ENCODE measurements around the gene PCNX1.
"Not testable (repeated sequence)": the region's sequence is repeated elsewhere in the genome, so short reads cannot be mapped to it uniquely, and the experiment has no call there.

The PCNX1 gene

DNA sequence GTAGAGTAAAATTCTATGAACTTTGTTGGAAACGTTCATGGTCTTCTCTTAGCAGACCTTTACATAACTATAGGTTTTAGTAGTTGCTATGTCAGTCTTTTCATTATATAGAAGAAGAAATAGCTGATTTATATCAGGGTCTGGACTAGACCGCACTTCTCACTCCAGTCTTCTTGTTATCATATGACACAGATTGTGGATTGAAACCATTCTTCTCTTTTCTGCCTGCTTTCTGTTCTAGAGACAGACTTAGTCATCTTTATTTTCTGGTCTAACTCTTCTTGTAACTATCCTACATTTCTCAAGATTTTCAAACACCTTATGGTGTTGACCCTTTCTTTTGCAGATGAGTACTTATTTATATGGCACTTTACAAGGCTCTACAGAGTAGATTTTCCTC is 55.7 kb downstream of the PCNX1 start:
- DNase-seq (ENCODE audit: low spot score) = no peak

DNA sequence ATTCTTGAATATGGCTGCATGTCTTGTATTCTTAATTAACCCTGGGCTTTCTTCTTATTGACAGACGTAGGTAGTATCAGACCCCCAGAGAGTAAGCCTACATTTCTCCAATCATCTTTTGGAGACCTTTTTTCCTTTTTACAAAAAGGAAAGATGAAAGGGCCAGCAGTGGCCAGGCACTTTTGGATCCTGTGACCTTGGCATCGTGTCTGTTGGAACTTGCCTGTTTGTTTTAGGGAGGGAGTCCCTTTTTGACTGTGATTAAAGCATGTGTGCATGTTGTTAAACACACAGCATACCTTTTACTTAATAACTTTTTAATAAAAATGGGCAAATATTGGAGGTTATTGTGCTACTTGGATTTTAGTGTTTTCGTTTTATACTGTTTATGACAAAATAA is 57.2 kb downstream of the PCNX1 start:
- DNase-seq (ENCODE audit: low spot score) = no peak

DNA sequence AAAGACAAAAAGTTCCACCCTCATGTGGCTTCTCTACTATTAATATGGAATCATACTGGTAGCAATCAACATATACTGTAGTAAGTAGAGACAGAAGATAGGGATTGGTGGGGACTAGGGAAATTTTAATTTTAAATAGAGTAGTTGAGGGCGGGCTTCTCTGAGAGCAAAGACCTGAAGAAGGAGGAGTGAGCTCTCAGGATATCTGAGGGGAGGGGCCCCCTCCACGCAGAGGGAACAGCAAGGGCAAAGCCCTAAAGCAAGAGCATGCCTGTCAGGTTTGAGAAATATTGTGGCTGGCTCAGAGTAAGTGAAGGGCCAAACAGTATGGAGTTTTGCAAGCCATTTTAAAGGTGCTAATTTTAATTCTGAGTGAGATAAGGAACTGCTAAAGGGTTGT is 64.3 kb downstream of the PCNX1 start:
- DNase-seq (ENCODE audit: low spot score) = no peak

DNA sequence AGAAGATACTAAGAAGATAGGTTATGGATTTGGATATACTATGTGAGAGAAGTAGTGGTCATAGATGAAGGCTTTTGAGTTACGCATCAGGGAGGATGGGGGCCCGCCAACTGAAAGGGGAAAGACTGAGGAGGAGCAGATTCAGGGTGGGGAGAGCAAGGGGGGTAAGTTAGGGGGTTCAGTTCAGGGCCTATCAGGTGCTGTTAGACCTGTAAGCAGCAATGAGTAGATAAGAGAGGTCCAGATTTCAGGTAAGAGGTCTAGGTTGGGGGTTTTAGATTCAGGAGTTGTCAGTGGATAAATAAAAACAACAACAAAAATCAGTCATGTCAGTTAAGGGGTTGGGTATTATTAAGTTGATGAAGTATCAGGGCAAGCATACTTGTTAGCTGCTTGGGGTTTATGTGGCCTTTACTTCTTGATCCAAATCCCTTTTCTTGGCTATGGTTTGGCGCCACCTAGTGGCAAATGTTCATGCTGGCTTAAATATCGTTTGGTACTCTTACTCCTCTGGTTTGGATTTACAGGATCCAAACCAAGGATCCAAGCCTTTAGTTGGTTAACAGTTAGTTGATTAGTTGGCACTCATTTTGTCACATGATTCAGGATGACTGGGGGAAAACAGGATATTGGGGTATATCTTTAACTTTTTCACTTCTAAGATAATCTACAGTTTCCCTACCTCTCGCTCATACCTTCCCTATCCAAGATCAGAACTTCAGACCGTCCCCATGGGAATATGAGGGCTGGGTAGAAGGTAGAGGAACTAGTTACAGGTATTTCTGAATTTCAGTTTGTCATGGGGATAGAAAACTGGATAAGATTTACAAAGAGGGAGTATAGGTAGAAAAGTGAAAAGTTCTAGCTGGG is 65.1 kb downstream of the PCNX1 start:
- no peak for DNase-seq (ENCODE audit: low spot score)

DNA sequence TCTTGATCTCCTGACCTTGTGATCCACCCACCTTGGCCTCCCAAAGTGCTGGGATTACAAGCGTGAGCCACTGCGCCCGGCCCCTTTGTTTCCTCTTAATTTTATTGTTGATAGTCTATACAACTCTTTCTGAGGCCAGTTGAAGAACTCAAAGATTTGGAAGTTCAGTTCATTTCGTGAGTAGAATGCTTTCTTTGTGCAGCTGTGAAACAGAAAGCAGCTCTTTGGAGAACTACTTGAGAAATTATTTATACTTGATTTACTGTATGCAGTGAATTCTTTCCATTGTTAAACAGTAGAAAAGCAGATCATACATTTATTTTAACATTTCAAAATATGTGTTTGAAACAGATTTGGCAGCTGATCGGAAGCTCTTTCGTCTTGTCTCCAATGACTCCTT is 69.3 kb downstream of the PCNX1 start:
- no peak for DNase-seq (ENCODE audit: low spot score)

DNA sequence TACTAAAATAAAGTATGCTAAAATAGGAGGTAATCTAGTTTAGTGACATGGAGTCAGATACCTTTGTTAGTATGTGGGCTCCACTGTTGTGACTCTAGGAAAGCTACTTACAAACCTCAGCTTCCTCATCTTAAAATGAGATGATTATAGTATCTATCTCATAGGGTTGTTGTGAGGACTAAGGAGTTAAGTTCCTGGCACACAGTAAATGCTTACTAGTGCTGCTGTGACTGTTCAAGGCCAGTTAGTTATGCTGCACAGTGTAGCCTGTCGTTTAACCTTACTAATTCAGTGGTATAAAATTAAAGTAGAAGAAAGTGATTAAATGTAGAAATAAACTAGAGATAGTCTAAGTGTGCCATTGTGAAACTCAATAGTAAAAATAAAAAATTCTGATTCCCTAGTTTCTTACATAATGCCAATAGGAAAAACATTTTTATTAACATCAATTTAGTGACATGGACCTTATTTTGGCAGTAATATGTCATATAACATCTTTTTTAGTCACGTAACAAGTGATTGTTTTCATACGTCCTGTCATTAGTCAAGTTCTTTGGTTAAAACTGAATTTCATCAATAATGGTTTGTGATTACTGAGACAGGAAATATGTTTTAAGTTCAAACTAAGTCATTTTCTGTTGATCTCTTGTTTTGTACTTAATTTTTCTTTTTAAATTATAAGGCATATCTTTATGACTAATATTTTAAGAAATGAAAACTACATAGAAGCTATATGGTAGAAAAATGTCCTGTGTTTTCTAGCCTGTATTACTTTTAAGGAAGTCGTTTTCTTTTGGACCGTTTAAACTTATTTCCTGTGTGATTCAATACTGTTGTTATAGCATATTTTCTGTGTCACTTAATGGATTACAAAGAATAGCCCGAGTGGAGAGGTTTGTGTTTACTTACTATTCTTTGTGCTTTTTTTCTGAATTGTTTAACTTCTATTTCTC is 74.0 kb downstream of the PCNX1 start:
- no peak for DNase-seq (ENCODE audit: low spot score)

DNA sequence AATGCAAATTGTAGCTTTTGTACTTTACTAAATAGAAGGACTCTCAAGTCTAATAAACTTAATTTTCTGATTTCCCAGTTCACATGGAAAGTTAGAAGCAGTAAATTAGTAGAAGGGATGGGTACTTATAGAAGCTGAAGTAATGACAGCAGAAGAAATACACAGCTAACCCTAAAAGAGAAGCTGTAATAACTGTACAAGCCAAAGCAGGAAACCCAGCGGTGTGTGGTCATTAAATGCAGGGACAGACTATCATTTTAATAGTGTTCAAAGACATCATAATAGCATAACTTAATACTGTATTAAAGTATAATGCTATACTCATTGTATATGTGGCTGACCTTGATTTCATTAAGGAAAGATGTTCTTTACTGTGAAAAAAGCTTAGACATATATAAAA is 74.9 kb downstream of the PCNX1 start:
- DNase-seq (ENCODE audit: low spot score) = no peak

DNA sequence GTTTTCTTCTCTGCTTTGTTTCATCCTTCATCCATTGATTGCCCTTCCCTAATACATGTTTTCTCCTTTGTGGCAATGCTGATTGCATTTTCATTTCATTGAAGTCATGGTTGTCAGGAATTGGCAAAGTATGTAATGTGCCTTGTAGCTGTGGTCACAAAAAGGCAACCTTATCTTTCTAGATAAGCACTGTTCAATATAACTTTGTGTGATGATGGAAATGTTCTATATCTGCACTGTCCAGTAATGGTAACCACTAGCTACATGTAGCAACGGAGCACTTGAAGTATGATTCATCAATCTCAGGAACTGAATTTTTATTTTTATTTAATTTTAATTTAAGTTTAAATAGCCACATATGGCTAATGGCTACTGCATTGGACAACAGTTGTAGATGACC is 79.8 kb downstream of the PCNX1 start:
- DNase-seq (ENCODE audit: low spot score) = no peak

DNA sequence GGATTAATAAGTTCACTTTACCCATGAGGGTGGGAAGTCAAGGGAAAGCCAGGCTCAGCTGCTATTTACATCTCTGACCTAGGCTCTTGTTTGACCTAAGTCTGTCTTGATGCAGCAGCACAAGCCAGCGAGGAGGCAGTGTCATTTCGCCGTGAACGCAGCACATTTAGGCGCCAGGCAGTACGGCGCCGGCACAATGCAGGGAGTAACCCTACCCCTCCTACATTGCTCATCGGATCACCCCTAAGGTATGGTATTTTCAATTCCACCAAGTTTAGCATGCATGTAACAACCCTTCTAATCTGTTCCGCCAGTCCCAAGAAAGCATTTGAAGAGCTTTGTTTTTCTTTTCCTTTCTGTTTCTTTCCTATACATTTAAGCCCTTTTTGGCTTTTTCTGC is 81.2 kb downstream of the PCNX1 start:
- DNase-seq (ENCODE audit: low spot score) = no peak

DNA sequence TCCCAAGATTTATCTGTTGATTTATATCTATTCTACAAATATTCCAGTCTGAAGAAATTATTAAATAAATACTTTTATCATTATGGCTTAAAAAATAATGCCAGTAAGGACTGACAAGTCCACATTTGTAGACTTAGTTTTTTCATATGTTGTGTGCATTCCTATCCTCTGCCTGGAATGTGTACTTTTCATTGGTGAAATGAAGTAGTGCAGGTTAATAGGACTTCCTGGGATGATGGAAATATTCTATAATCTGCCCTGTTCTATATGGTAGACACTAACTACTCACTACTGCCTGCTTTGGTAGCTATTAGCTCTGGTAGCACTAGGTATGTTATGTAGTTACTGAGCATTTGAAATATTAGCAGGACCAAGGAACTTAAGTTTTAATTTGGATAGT is 86.7 kb downstream of the PCNX1 start:
- DNase-seq (ENCODE audit: low spot score) = no peak

DNA sequence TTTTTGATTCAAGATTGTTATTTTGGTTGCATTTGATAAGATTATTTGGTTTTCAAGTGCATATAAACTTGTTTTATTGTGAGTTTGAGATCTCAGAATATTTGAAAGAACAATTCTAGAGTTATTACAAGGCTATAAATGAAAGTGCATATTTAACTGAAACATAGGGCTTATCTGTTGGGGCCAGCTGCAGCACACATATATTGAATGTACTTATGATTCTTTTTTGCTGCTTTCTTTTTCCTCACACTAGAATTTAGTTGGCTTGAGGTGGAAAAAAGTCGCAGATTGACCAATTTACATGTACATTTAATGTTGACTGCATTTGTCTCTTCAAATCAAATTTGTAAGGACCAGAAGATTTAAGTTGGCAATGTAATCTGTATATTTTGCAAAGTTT is 88.0 kb downstream of the PCNX1 start:
- DNase-seq (ENCODE audit: low spot score) = no peak

DNA sequence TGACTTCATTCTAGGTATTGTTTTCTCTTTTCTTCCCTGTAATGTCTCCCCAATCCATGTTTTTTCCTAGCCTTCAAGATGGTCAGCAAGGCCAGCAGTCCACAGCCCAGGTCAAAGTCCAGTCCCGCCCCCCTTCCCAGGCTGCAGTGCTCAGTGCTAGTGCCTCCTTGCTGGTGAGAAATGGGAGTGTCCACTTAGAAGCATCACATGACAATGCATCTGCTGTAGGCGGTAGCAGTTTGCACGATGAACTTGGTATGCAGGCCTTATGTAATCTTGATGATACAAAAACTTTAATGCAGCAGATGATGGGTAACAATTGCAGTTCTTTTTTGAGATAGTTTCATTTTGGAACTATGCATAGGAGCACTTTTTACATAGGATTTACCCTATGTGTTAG is 88.4 kb downstream of the PCNX1 start:
- no peak for DNase-seq (ENCODE audit: low spot score)

DNA sequence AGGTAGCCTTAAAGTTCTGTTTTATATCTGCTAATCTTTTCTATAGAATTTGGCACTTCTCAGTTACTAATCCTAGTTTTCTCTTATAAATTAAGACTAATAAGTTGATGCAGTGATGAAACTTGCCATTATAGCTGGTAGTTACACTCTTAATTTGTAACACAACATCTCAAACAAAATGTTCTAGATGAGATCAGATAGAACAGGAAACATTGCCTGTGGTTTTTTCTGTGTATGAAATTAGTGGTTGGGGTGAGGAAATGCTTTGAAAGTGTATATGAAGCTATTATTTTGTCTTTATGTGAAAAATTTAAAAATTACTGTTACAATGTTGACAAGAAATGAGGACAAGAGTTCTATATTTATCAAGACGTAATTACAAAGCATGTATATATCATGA is 91.9 kb downstream of the PCNX1 start:
- DNase-seq (ENCODE audit: low spot score) = no peak

DNA sequence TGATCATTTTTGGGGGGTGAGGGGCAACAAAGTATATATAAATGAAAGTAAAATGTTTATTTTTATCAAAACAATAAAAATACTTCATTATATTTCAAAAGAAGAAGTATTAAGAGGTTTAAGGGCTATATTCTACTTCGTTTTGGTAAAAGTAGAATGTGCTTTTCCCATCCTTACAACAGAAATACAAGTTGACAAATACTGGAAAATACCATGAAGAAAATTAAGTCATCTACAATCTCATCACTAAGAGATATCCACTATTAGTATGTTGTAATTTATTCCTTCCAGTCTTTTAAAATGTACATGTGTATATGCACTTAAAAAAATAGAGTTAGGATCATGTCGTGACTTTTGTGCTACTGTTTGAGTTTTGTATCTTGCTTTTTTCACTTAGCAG is 92.8 kb downstream of the PCNX1 start:
- DNase-seq (ENCODE audit: low spot score) = no peak

DNA sequence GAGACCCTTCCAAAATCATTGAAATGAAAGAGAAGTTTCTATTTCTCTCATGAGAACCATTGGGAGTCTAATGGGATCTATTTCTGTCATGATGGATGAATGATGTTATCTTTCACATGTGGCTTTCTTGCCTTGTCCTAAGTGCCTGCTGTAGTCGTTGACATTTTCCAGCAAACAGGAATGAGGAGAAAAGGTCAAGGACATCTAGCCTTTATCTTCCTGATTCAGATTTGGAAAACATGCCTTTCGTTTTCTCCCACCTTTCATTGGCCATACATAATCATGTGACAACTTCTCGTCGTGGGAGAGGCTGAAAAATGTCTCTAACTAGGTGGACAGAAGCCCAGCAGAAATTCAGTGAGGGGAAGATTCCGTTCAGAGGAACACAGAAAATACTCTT is 94.5 kb downstream of the PCNX1 start:
- DNase-seq (ENCODE audit: low spot score) = no peak

DNA sequence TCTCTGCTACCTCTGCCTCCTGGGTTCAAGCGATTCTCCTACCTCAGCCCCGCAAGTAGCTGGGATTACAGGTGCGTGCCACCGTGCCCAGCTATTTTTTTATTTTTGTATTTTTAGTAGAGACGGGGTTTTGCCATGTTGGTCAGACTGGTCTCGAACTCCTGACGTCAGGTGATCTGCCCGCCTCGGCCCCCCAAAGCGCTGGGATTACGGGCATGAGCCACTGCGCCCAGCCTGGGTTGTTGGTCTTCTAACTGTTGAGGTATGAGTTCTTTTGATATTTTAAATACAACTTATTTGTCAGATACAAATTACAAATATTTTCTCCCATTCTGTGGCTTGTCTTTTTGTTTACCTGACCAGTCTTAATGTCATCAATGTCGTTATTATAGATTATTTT is 95.9 kb downstream of the PCNX1 start:
- no peak for DNase-seq (ENCODE audit: low spot score)

DNA sequence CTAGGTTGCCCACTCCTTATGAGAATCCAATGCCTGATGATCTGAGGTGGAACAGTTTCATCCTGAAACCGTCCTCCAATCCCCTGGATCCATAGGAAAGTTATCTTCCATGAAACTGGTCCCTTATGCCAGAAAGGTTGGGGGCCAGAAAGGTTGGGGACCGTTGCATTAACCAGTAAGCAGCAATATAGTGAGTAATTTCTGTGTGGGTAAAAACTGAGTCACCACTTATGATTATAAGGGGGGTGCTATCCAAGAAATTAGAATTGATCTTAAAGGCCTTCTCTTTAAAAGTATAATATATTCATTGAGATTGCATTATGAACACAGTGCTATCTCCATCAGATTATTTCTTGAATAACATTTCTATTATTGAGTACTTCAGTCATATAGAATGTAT is 97.2 kb downstream of the PCNX1 start:
- no peak for DNase-seq (ENCODE audit: low spot score)

DNA sequence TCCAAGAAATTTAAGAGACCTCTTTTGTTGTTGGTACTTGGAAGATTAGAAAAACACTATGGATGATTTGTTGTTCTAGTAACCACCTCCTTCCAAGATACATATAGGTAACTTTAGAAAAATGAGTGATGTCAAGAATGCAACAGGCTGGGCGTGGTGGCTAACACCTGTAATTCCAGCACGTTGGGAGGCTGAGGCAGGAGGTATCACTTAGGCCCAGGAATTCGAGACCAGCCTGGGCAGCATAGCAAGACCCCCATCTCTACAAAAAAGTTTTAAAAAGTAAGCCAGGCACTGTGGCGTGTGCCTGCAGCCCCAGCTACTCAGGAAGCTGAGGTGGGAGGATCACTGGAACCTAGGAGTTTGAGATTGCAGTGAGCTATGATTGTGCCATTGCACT is 97.8 kb downstream of the PCNX1 start:
- DNase-seq (ENCODE audit: low spot score) = no peak

DNA sequence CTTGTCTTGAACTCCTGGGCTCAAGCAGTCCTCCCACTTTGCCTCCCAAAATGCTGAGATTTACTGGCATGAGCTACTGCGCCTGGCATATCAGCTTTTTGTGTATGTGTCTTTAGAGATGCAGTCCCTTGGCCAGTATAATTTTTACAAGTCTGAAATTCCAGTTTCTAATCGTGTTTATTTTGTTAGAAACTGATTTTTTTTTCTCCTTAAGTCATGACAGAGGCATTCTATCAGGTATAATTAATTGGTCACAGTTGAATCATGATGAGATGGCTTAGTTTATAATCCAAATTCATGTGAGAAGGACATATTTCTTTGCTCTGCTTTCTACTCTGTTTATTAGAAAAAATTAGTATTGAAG is 98.9 kb downstream of the PCNX1 start:
- no peak for DNase-seq (ENCODE audit: low spot score)

DNA sequence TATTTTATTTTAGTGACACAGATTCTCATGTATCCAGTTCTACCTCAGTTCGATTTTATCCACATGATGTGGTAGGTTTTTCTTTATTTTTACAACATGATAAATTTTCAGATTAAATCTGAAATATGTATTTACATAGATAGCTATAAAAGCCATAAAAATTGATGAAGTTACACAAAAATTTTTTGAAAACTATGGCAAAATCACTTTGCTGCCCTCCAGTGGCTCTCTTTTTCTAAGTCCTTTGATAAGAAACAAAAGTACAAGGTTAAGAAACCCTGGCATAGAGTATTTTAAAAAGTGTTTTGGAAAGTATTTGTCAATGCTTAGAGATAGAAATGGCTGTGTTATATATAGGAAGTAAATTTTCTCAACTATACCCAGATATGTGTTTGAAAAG is 104.2 kb downstream of the PCNX1 start:
- DNase-seq (ENCODE audit: low spot score) = no peak

DNA sequence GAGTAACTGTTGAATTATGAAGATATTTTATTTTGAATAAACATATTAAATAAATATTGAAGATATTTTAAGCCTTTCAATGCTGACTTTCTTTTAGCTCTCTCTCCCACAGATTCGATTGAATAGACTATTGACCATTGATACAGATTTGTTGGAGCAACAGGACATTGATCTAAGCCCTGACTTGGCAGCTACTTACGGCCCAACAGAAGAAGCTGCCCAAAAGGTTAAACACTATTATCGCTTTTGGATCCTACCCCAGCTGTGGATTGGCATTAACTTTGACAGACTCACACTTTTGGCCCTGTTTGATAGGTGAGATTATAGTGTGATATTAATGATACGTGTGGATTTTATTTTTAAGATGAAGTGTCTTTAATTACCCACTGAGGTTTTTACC is 105.6 kb downstream of the PCNX1 start:
- DNase-seq (ENCODE audit: low spot score) = no peak

DNA sequence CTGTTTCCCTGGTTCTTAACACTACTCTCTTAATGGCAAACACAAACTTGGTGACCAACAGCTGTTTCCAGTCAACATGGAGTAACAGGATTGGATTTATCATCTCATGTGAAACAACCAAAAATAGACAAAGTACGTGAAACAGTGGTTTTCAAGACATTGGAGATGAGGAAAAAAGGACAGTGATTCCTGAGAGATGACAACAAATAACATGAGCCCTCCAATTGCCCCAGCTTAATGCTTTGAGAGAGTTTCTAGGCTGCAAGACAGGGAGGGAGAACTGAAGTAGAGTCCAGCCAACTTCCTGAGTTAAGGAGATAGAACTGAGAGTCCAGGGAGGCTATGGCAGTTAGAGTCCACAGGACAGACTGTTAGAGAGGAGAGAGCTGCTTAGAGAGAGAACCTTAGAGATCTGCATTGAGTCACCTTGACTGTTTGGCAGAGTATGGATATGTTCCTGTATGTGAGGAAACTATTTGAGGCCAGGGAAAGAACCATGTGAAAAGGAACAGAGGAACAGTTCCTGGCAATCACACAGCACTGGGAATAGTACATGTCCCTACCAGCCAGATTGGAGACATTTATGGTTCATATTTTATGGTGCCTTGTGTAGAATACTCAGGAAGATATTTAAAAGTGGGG is 106.4 kb downstream of the PCNX1 start:
- DNase-seq (ENCODE audit: low spot score) = no peak

DNA sequence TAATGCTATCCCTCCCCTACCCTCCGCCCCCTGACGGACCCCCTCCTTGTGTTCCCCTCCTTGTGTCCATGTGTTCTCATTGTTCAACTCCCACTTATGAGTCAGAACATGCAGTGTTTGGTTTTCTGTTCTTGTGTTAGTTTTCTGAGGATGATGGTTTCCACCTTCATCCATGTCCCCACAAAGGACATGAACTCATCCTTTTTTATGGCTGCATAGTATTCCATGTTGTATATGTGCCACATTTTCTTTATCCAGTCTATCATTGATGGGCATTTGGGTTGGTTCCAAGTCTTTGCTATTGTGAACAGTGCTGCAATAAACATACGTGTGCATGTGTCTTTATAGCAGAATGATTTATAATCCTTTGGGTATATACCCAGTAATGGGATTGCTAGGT is 112.7 kb downstream of the PCNX1 start:
- DNase-seq (ENCODE audit: low spot score) = not testable (repeated sequence)
